ENCODE measurements around the gene S100A13.
A peak's percentile ranks its signal among the peaks of the same experiment; 100 is the strongest.

S100A13 gene

DNA sequence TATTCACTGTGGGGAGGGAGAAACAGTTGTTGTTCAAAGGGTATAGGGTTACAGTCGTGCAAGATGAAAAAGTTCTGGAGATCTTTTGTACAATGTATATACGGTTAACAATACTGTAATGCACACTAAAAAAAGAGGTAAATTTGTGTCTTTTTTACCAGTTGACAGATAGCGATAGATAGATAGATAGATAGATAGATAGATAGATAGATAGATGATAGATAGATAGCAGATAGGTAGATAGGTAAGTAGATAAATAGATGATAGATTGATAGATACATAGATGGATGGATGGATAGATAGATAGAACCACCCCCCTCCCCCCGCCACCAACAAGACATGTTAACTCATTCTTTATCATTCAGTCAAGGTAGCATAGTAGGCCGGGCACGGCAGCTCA lies 24.6 kb downstream of the S100A13 start:
- Histone ChIP-seq H3K9ac (ENCODE audit: low read depth, low read length) (no peak overlapping the region), H3K9me3 (ENCODE audit: insufficient read depth, low read length, severe bottlenecking) (no peaks in the 10 kb centered on the region), H3K4me1 (ENCODE audit: insufficient read depth, low read length) (peaks cover 7% of the 10 kb centered on the region), H3K4me2 (ENCODE audit: insufficient read depth, low read length) (no peak overlapping the region), H2AFZ (ENCODE audit: low read depth, low read length) (no peak overlapping the region), H3K4me3 (ENCODE audit: low read depth in 1 of 2, low read length in 2 of 2) (no peak overlapping the region), H3K27me3 (ENCODE audit: insufficient read depth, low read length, poor library complexity) (no peaks in the 10 kb centered on the region), H3K27ac (ENCODE audit: low read length) (no peak overlapping the region), H4K20me1 (ENCODE audit: insufficient read depth, low read length) (no peaks in the 10 kb centered on the region), H3K79me2 (ENCODE audit: insufficient read depth, low read length) (no peaks in the 10 kb centered on the region), H3K36me3 (ENCODE audit: insufficient read depth, low read length) (no peaks in the 10 kb centered on the region)
- DNase-seq = no peak
- ATAC-seq (ENCODE audit: insufficient read depth, low read depth) = peak; percentile 42; the same call in 1 of the 3 replicates
- TF ChIP-seq EZH2 (IDR thresholded peaks at IDR 0.05; ENCODE audit: borderline replicate concordance, low read depth, low read length, severe bottlenecking) = no peak
- TF ChIP-seq, protein P1, sequence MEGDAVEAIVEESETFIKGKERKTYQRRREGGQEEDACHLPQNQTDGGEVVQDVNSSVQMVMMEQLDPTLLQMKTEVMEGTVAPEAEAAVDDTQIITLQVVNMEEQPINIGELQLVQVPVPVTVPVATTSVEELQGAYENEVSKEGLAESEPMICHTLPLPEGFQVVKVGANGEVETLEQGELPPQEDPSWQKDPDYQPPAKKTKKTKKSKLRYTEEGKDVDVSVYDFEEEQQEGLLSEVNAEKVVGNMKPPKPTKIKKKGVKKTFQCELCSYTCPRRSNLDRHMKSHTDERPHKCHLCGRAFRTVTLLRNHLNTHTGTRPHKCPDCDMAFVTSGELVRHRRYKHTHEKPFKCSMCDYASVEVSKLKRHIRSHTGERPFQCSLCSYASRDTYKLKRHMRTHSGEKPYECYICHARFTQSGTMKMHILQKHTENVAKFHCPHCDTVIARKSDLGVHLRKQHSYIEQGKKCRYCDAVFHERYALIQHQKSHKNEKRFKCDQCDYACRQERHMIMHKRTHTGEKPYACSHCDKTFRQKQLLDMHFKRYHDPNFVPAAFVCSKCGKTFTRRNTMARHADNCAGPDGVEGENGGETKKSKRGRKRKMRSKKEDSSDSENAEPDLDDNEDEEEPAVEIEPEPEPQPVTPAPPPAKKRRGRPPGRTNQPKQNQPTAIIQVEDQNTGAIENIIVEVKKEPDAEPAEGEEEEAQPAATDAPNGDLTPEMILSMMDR (IDR thresholded peaks at IDR 0.05; ENCODE audit: borderline replicate concordance, extremely low read depth, low read length, poor library complexity, severe bottlenecking) = no peak

DNA sequence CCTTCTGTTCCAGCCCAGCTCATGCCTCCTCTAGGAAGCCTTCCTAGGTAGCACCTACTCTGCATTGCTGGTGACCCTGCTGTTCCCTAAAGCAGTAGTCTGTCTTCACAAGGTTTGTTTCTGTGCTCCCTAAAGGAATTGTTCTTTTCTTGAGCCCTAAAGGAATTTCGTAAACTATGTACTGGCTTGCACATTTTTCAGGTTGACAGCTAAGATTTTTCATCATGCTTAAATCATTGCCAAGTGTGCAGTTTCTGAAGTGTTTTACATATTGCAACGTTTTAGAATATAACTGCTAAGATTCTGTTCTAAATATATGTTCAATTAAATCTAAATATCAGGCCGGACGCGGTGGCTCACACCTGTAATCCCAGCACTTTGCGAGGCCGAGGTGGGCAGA lies 27.5 kb downstream of the S100A13 start:
- no peaks in the 10 kb centered on the region for H3K79me2 ChIP-seq (ENCODE audit: insufficient read depth, low read length)
- no peaks in the 10 kb centered on the region for H3K9me3 ChIP-seq (ENCODE audit: insufficient read depth, low read length, severe bottlenecking)
- H3K27me3 ChIP-seq (ENCODE audit: insufficient read depth, low read length, poor library complexity) = no peaks in the 10 kb centered on the region
- H2AFZ ChIP-seq (ENCODE audit: low read depth, low read length) = no peak overlapping the region
- H3K4me1 ChIP-seq (ENCODE audit: insufficient read depth, low read length) = peaks cover 7% of the 10 kb centered on the region
- H3K27ac ChIP-seq (ENCODE audit: low read length) = no peak overlapping the region
- TF ChIP-seq EZH2 (IDR thresholded peaks at IDR 0.05; ENCODE audit: borderline replicate concordance, low read depth, low read length, severe bottlenecking) = no peak
- TF ChIP-seq, protein P1 (IDR thresholded peaks at IDR 0.05; ENCODE audit: borderline replicate concordance, extremely low read depth, low read length, poor library complexity, severe bottlenecking) = no peak
- H3K4me3 ChIP-seq (ENCODE audit: low read depth in 1 of 2, low read length in 2 of 2) = no peak overlapping the region
- no peak for ATAC-seq (ENCODE audit: insufficient read depth, low read depth)
- DNase-seq = no peak
- no peak overlapping the region for H3K9ac ChIP-seq (ENCODE audit: low read depth, low read length)
- no peaks in the 10 kb centered on the region for H4K20me1 ChIP-seq (ENCODE audit: insufficient read depth, low read length)
- H3K36me3 ChIP-seq (ENCODE audit: insufficient read depth, low read length) = no peaks in the 10 kb centered on the region
- no peak overlapping the region for H3K4me2 ChIP-seq (ENCODE audit: insufficient read depth, low read length)

DNA sequence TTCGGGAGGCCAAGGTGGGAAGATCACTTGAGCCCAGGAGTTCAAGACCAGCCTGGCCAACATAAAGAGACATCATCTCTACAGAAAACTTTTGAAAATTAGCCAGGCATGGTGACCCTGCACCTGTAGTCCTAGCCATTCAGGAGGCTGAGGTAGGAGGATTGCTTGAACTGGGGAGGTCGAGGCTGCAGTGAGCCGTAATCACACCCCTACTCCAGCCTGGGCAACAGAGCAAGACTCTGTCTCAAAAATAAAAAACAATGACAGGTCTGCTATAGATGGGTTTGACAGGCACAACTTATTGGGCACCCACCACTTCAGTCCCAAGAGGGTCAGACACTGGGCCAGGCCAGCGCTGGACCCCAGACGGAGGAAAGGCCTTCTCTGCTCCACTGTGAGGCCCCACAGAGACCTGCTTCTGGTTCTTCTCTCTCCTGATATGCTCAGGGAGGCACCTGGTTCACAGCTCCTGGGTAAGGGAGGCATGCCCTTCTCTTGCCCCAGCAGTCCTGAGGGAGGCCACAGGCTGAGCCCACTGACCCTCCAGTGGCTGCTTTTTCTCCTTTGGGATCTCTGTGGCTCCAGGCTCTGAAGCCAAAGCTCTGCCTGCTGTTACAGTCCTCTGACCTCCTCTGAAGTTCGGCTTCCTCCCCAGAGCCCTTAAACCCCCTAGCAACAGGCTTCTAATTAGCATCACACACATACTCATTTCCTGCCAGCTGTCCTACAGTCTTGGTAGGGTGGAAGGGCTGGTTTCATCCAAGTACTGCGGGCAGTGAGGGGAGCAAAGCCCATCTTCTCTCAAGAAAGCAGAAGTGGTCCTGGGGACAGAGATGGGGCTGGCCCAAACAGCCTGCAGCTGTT lies 28.8 kb downstream of the S100A13 start:
- Histone ChIP-seq H3K27ac (ENCODE audit: low read length) (no peak overlapping the region), H3K9me3 (ENCODE audit: insufficient read depth, low read length, severe bottlenecking) (no peaks in the 10 kb centered on the region), H3K79me2 (ENCODE audit: insufficient read depth, low read length) (no peaks in the 10 kb centered on the region), H2AFZ (ENCODE audit: low read depth, low read length) (no peak overlapping the region; the same call in 1 of the 2 replicates), H3K27me3 (ENCODE audit: insufficient read depth, low read length, poor library complexity) (no peaks in the 10 kb centered on the region), H3K4me3 (ENCODE audit: low read depth in 1 of 2, low read length in 2 of 2) (no peak overlapping the region), H3K4me1 (ENCODE audit: insufficient read depth, low read length) (peaks cover 7% of the 10 kb centered on the region), H3K9ac (ENCODE audit: low read depth, low read length) (no peak overlapping the region), H3K36me3 (ENCODE audit: insufficient read depth, low read length) (no peaks in the 10 kb centered on the region), H4K20me1 (ENCODE audit: insufficient read depth, low read length) (no peaks in the 10 kb centered on the region), H3K4me2 (ENCODE audit: insufficient read depth, low read length) (no peak overlapping the region)
- DNase-seq (peak; percentile 40), ATAC-seq (ENCODE audit: insufficient read depth, low read depth) (peak; percentile 97)
- TF ChIP-seq, protein P1 (IDR thresholded peaks at IDR 0.05; ENCODE audit: borderline replicate concordance, extremely low read depth, low read length, poor library complexity, severe bottlenecking) = no peak
- no peak for TF ChIP-seq EZH2 (IDR thresholded peaks at IDR 0.05; ENCODE audit: borderline replicate concordance, low read depth, low read length, severe bottlenecking)
